ENCODE data around the gene CHIT1. TPM values are rescaled to one million over a fixed set of nuclear protein-coding genes. Genes with fewer than 3 reads are reported as not detected.

Gene CHIT1
- total and polyA plus RNA-seq, 2 experiments from 2014 or later = 0.07 to 0.47 TPM

DNA sequence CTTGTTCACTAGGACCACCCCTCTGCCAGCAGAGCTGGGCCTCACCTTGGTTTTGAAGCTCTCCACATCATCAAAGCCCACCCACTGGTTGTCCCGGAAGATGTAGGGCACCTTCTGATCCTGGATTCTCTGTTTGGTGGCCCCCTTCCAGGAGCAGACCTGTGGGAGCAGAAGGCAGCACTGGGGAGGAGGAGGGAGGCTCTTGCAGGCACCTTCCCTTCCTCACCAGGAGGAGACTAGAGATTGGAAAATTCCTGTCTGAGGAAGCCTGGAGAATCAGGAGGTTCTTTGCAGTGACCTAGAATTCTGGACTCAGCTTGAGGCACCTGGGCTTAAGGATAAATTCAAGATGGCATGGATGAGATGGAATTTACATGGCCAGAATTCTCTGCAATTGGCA lies 10.3 kb downstream of the CHIT1 start:
- ATAC-seq (no peak), DNase-seq (ENCODE audit: low spot score) (no peak)
- Mint-ChIP-seq H3K36me3 (ENCODE audit: low read depth) (no peaks in the 10 kb centered on the region), H3K27me3 (ENCODE audit: insufficient read depth, low read depth, poor library complexity) (peaks cover 20% of the 10 kb centered on the region), H3K27ac (no peak overlapping the region), H3K4me1 (peaks cover 17% of the 10 kb centered on the region), H3K4me3 (no peak overlapping the region), H3K9me3 (no peaks in the 10 kb centered on the region)
- H4K20me1 ChIP-seq (replicated peaks; ENCODE audit: insufficient read depth) = no peaks in the 10 kb centered on the region
- H3K9me2 ChIP-seq (ENCODE audit: insufficient read depth) = no peaks in the 10 kb centered on the region
- no peaks in the 10 kb centered on the region for H3K36me3 ChIP-seq (ENCODE audit: insufficient read depth)
- no peaks in the 10 kb centered on the region for H3K27me3 ChIP-seq (ENCODE audit: insufficient read depth)
- no peaks in the 10 kb centered on the region for H3K79me2 ChIP-seq (replicated peaks; ENCODE audit: insufficient read depth)
- H3K4me1 ChIP-seq (ENCODE audit: insufficient read depth) = peaks cover 10% of the 10 kb centered on the region
- no peak overlapping the region for H3K4me2 ChIP-seq
- H3K27ac ChIP-seq (ENCODE audit: low read depth) = no peak overlapping the region
- no peak overlapping the region for H3K4me3 ChIP-seq
- no peak overlapping the region for H2AFZ ChIP-seq
- H3F3A ChIP-seq (replicated peaks; ENCODE audit: low read depth) = no peaks in the 10 kb centered on the region
- TF ChIP-seq JUNB (IDR thresholded peaks at IDR 0.05; ENCODE audit: unreplicated experiment) = no peak
- no peak for TF ChIP-seq CREB1 (CRISPR knock-in tag; IDR thresholded peaks at IDR 0.05; ENCODE audit: low read depth)
- no peak for TF ChIP-seq STAT1 (IDR thresholded peaks at IDR 0.05; ENCODE audit: unreplicated experiment)
- TF ChIP-seq ZNF114 (CRISPR knock-in tag; IDR thresholded peaks at IDR 0.05) = no peak
- TF ChIP-seq POLR2AphosphoS5 (IDR thresholded peaks at IDR 0.05; ENCODE audit: low read depth) = no peak
- TF ChIP-seq ZNF462 (CRISPR knock-in tag; IDR thresholded peaks at IDR 0.05) = no peak
- no peak for TF ChIP-seq EZH2phosphoT487 (IDR thresholded peaks at IDR 0.05; ENCODE audit: unreplicated experiment)
- TF ChIP-seq, protein P1, sequence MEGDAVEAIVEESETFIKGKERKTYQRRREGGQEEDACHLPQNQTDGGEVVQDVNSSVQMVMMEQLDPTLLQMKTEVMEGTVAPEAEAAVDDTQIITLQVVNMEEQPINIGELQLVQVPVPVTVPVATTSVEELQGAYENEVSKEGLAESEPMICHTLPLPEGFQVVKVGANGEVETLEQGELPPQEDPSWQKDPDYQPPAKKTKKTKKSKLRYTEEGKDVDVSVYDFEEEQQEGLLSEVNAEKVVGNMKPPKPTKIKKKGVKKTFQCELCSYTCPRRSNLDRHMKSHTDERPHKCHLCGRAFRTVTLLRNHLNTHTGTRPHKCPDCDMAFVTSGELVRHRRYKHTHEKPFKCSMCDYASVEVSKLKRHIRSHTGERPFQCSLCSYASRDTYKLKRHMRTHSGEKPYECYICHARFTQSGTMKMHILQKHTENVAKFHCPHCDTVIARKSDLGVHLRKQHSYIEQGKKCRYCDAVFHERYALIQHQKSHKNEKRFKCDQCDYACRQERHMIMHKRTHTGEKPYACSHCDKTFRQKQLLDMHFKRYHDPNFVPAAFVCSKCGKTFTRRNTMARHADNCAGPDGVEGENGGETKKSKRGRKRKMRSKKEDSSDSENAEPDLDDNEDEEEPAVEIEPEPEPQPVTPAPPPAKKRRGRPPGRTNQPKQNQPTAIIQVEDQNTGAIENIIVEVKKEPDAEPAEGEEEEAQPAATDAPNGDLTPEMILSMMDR (conservative IDR thresholded peaks at IDR 0.05; ENCODE audit: low read depth in 2 of 2) = no peak
- TF ChIP-seq ETS1 (IDR thresholded peaks at IDR 0.05) = no peak
- no peak for TF ChIP-seq EZH2 (IDR thresholded peaks at IDR 0.05; ENCODE audit: low read depth, unreplicated experiment)
